ENCODE measurements around the gene XG.
"Not testable (repeated sequence)": the region's sequence is repeated elsewhere in the genome, so short reads cannot be mapped to it uniquely, and the experiment has no call there.

Gene XG

DNA sequence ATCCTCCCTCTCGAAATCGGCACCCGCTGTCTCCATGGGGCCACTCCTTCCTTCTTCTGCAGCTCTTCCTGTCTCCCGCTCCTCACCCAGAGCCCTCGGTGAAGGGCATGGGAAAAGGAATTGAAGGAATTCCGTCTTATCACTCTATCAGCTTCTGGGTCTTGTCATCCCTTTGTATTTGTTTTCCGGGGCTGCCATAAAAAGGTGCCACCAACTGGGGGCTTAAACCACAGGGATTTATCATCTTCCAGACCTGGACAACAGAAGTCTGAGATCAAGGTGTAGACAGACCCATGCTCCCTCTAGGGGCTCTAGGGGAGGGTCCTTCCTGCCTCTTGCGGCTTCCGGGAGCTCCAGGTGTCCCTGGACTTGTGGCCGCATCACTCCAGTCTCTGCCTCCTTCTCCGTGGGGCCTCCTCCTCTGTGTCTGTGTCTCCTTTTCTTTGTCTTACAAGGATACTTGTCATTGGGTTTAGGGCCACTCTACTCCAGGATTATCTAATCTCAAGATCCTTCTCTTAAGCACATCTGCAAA, 36.7 kb upstream of the XG start:
- Histone ChIP-seq H3K4me1 (ENCODE audit: control extremely low read depth in 1 of 4, control insufficient read depth in 4 of 4, insufficient read depth in 4 of 4, low read length in 3 of 4) (peaks cover 23 to 63% (median 44%) of the 10 kb centered on the region in 4 experiments), H3K36me3 (ENCODE audit: control insufficient read depth in 4 of 4, insufficient read depth in 4 of 4, low read length in 3 of 4) (peaks cover 22 to 64% (median 39%) of the 10 kb centered on the region in 4 experiments), H3K27ac (ENCODE audit: insufficient read depth in 1 of 2, low read depth in 1 of 2, low read length in 2 of 2, poor library complexity in 1 of 2, severe bottlenecking in 2 of 2) (peak overlapping the region in 1 of 2 experiments; percentile 26), H3K9me3 (ENCODE audit: control extremely low read depth in 1 of 5, control insufficient read depth in 4 of 5, insufficient read depth in 2 of 5, low read depth in 1 of 5, low read length in 4 of 5) (no peaks in the 10 kb centered on the region), H3K4me3 (ENCODE audit: control insufficient read depth in 1 of 7, extremely low read depth in 1 of 7, insufficient read depth in 4 of 7, low read depth in 2 of 7, low read length in 6 of 7) (no peak overlapping the region), H3K27me3 (replicated peaks in 2 of 5; ENCODE audit: control insufficient read depth in 4 of 5, insufficient read depth in 5 of 5, low read length in 4 of 5) (no peaks in the 10 kb centered on the region)
- POLR2A ChIA-PET: no interaction called here
- CTCF ChIA-PET: no interaction called here
- 97% methylated on average over 4 of the region's 11 CpGs for whole genome bisulfite sequencing (ENCODE audit: insufficient coverage)
- DNase-seq: no peak

DNA sequence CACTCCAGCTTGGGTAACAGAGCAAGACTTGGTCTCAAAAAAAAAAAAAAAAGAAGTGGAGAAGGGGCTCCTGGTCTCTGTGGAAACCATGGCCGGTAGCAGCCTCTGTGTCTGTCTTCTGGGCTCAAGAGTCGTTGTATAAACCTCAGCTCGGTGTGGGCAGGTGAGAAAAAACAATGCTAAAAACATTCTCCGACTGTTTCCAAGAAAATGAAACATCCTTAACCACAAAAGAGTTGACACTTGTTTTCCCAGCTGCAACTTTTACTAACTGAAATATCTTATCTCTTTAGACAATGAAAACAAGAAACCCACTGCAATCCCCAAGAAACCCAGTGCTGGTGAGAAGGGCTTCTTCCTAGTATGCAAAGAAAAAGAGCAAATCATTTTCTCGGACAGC, 34.5 kb upstream of the XG start:
- peak in 1 of 3 donors; percentile 15 for DNase-seq
- 78% methylated on average over 1 of the region's 5 CpGs for WGBS (ENCODE audit: insufficient coverage)
- no peak overlapping the region for H3K4me3 ChIP-seq (ENCODE audit: control insufficient read depth in 1 of 7, extremely low read depth in 1 of 7, insufficient read depth in 4 of 7, low read depth in 2 of 7, low read length in 6 of 7)
- no peaks in the 10 kb centered on the region for H3K27me3 ChIP-seq (replicated peaks in 2 of 5; ENCODE audit: control insufficient read depth in 4 of 5, insufficient read depth in 5 of 5, low read length in 4 of 5)
- peak overlapping the region in 1 of 2 experiments; percentile 17 for H3K27ac ChIP-seq (ENCODE audit: insufficient read depth in 1 of 2, low read depth in 1 of 2, low read length in 2 of 2, poor library complexity in 1 of 2, severe bottlenecking in 2 of 2)
- POLR2A ChIA-PET: no interaction called here
- H3K4me1 ChIP-seq (ENCODE audit: control extremely low read depth in 1 of 4, control insufficient read depth in 4 of 4, insufficient read depth in 4 of 4, low read length in 3 of 4): peaks cover 17 to 43% (median 31%) of the 10 kb centered on the region in 4 experiments
- peaks cover 24 to 81% (median 49%) of the 10 kb centered on the region in 4 experiments for H3K36me3 ChIP-seq (ENCODE audit: control insufficient read depth in 4 of 4, insufficient read depth in 4 of 4, low read length in 3 of 4)
- H3K9me3 ChIP-seq (ENCODE audit: control extremely low read depth in 1 of 5, control insufficient read depth in 4 of 5, insufficient read depth in 2 of 5, low read depth in 1 of 5, low read length in 4 of 5): no peaks in the 10 kb centered on the region
- CTCF ChIA-PET: no interaction called here

DNA sequence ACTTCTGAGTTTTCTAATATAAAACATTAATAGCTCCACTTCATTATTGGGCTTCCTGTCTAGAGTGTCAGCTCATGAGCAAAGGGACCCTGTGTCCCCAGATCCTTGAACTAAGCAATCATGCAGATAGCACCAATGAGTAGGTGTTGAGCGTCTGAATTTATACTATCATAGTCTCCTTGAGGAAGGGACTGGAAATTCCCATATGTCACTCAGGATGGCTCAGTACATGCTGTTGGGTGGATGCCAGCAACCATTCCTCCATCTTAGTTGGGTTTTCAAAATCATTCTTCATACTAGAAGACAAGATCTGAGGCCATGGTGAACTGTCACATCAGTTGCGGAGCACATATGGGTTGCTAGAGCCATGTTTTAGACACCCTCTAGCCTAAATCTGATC, 33.0 kb upstream of the XG start:
- H3K36me3 ChIP-seq (ENCODE audit: control insufficient read depth in 4 of 4, insufficient read depth in 4 of 4, low read length in 3 of 4): peaks cover 23 to 84% (median 57%) of the 10 kb centered on the region in 4 experiments
- ChIA-PET CTCF (no interaction called here), POLR2A (no interaction called here)
- DNase-seq: no peak
- 100% methylated on average over 1 of the region's 2 CpGs for WGBS (ENCODE audit: insufficient coverage)
- H3K4me3 ChIP-seq (ENCODE audit: control insufficient read depth in 1 of 7, extremely low read depth in 1 of 7, insufficient read depth in 4 of 7, low read depth in 2 of 7, low read length in 6 of 7): no peak overlapping the region
- H3K27me3 ChIP-seq (replicated peaks in 2 of 5; ENCODE audit: control insufficient read depth in 4 of 5, insufficient read depth in 5 of 5, low read length in 4 of 5): no peaks in the 10 kb centered on the region
- H3K27ac ChIP-seq (ENCODE audit: insufficient read depth in 1 of 2, low read depth in 1 of 2, low read length in 2 of 2, poor library complexity in 1 of 2, severe bottlenecking in 2 of 2): no peak overlapping the region
- H3K9me3 ChIP-seq (ENCODE audit: control extremely low read depth in 1 of 5, control insufficient read depth in 4 of 5, insufficient read depth in 2 of 5, low read depth in 1 of 5, low read length in 4 of 5): peaks cover 0 to 2% (median 0%) of the 10 kb centered on the region in 5 experiments
- peaks cover 3 to 28% (median 17%) of the 10 kb centered on the region in 4 experiments for H3K4me1 ChIP-seq (ENCODE audit: control extremely low read depth in 1 of 4, control insufficient read depth in 4 of 4, insufficient read depth in 4 of 4, low read length in 3 of 4)

DNA sequence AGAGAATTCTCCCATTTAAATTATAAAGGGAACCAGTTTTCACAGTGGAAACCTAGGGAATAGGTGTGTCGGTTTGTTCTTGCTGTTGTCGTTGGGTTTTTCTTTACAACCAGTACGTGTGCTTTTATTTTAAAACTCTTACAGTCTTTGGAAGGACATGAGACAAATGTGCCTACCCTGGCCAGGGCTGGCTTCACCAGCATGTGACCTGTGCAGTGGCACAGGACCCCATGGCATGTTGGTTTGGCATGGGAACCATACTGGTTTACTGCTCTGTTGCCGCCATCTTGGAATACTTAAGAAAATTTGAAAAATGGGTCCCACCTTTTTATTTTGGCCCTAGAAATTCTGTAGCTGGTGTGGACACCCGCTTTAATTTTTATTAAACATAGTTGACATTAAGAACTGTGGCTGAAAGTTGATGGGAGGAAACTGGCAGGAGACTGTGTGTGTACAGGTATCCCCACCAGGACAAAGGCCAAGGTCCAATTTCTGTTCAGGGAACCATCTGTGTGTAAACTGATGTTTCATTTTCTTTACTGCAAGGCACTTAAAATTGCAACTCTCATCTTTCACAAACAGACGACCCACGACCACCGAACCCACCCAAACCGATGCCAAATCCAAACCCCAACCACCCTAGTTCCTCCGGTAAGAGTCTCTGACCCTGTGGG, 31.9 kb upstream of the XG start:
- H3K27ac ChIP-seq (ENCODE audit: insufficient read depth in 1 of 2, low read depth in 1 of 2, low read length in 2 of 2, poor library complexity in 1 of 2, severe bottlenecking in 2 of 2): no peak overlapping the region
- CTCF ChIA-PET: no interaction called here
- POLR2A ChIA-PET: no interaction called here
- no peak for DNase-seq
- 100% methylated on average over 3 of the region's 10 CpGs for WGBS (ENCODE audit: insufficient coverage)
- peaks cover 0 to 19% (median 9%) of the 10 kb centered on the region in 4 experiments for H3K4me1 ChIP-seq (ENCODE audit: control extremely low read depth in 1 of 4, control insufficient read depth in 4 of 4, insufficient read depth in 4 of 4, low read length in 3 of 4)
- H3K9me3 ChIP-seq (ENCODE audit: control extremely low read depth in 1 of 5, control insufficient read depth in 4 of 5, insufficient read depth in 2 of 5, low read depth in 1 of 5, low read length in 4 of 5): peaks cover 0 to 2% (median 0%) of the 10 kb centered on the region in 5 experiments
- H3K4me3 ChIP-seq (ENCODE audit: control insufficient read depth in 1 of 7, extremely low read depth in 1 of 7, insufficient read depth in 4 of 7, low read depth in 2 of 7, low read length in 6 of 7): no peak overlapping the region
- H3K27me3 ChIP-seq (replicated peaks in 2 of 5; ENCODE audit: control insufficient read depth in 4 of 5, insufficient read depth in 5 of 5, low read length in 4 of 5): no peaks in the 10 kb centered on the region
- H3K36me3 ChIP-seq (ENCODE audit: control insufficient read depth in 4 of 4, insufficient read depth in 4 of 4, low read length in 3 of 4): peaks cover 23 to 89% (median 58%) of the 10 kb centered on the region in 4 experiments

DNA sequence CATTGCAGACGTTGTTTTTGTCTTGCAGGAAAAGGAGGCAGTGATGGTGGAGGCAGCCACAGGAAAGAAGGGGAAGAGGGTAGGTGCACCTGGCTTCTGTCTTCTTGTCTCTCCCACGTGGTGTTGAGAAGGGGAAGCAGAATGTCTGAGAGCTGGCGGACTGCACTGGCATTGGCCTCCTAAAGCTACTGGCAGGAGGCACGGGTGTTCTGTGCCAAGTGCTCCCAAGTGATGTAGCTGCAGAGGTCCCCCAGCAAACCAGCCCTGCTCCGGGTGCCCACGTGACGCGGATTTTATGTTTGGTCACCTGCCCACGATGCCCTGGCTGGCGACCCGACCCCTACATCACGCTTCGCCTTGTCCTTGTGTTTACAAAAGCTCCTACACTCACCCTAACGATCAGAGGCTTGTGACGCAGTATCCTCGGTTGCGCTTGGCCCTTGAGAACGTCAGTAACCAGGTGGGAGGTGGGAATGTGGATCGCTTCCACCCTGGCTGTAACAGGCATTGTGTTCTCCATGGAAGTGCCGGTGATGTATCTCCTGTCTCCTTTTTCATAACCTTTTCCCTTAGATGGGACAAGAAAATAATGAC, 28.5 kb upstream of the XG start:
- no peak overlapping the region for H3K4me3 ChIP-seq (ENCODE audit: control insufficient read depth in 1 of 7, extremely low read depth in 1 of 7, insufficient read depth in 4 of 7, low read depth in 2 of 7, low read length in 6 of 7)
- peaks cover 25 to 96% (median 61%) of the 10 kb centered on the region in 4 experiments for H3K36me3 ChIP-seq (ENCODE audit: control insufficient read depth in 4 of 4, insufficient read depth in 4 of 4, low read length in 3 of 4)
- H3K27ac ChIP-seq (ENCODE audit: insufficient read depth in 1 of 2, low read depth in 1 of 2, low read length in 2 of 2, poor library complexity in 1 of 2, severe bottlenecking in 2 of 2): no peak overlapping the region
- WGBS (ENCODE audit: insufficient coverage): 91% methylated on average over 12 of the region's 20 CpGs
- ChIA-PET CTCF (no interaction called here), POLR2A (no interaction called here)
- H3K4me1 ChIP-seq (ENCODE audit: control extremely low read depth in 1 of 4, control insufficient read depth in 4 of 4, insufficient read depth in 4 of 4, low read length in 3 of 4): no peaks in the 10 kb centered on the region
- DNase-seq: no peak
- no peaks in the 10 kb centered on the region for H3K27me3 ChIP-seq (replicated peaks in 2 of 5; ENCODE audit: control insufficient read depth in 4 of 5, insufficient read depth in 5 of 5, low read length in 4 of 5)
- H3K9me3 ChIP-seq (ENCODE audit: control extremely low read depth in 1 of 5, control insufficient read depth in 4 of 5, insufficient read depth in 2 of 5, low read depth in 1 of 5, low read length in 4 of 5): peaks cover 0 to 2% (median 0%) of the 10 kb centered on the region in 5 experiments

DNA sequence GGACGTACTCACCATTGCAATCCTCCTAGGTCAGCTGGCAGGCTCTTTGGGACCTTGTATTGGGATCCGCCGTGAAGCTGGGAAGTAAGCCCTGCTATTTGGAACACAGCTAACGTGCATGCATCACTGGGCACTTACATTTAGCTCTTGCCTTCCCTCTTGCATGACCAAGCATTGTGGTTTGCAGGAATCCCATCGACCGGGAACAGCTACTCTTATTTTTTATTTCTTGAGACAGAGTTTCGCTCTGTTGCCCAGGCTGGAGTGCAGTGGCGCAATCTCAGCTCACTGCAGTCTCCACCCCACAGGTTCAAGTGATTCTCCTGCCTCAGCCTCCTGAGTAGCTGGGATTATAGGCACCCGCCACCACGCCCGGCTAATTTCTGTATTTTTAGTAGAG, 24.6 kb upstream of the XG start:
- H3K4me3 ChIP-seq (ENCODE audit: control insufficient read depth in 1 of 7, extremely low read depth in 1 of 7, insufficient read depth in 4 of 7, low read depth in 2 of 7, low read length in 6 of 7); H3K4me1 ChIP-seq (ENCODE audit: control extremely low read depth in 1 of 4, control insufficient read depth in 4 of 4, insufficient read depth in 4 of 4, low read length in 3 of 4); H3K9me3 ChIP-seq (ENCODE audit: control extremely low read depth in 1 of 5, control insufficient read depth in 4 of 5, insufficient read depth in 2 of 5, low read depth in 1 of 5, low read length in 4 of 5); H3K27me3 ChIP-seq (replicated peaks in 2 of 5; ENCODE audit: control insufficient read depth in 4 of 5, insufficient read depth in 5 of 5, low read length in 4 of 5); CTCF ChIA-PET; H3K27ac ChIP-seq (ENCODE audit: insufficient read depth in 1 of 2, low read depth in 1 of 2, low read length in 2 of 2, poor library complexity in 1 of 2, severe bottlenecking in 2 of 2); POLR2A ChIA-PET; DNase-seq: not testable (repeated sequence)
- peaks cover 20 to 84% (median 50%) of the 10 kb centered on the region in 4 experiments for H3K36me3 ChIP-seq (ENCODE audit: control insufficient read depth in 4 of 4, insufficient read depth in 4 of 4, low read length in 3 of 4)
- 95% methylated on average over 8 of the region's 11 CpGs for WGBS (ENCODE audit: insufficient coverage)

DNA sequence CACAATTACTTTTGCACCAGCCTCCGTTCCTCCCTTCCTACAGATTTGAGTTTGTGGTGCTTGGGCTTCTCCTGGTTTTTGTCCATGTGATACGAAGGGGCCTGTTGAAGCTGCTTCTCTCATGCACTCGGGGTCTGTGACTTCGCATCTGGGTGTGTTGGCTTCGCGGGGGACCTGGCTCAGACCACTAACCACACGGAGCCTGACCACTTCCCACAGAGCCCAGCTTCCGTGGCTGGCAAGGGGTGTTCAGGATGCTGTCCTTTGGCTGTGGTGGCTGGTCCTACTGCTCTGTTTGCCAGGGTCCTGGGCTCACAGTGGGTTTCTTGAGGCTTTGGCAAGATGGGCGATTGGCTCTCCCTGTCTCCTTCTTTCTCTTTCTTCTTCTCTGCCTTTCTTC, 19.8 kb upstream of the XG start:
- peaks cover 25 to 73% (median 43%) of the 10 kb centered on the region in 4 experiments for H3K36me3 ChIP-seq (ENCODE audit: control insufficient read depth in 4 of 4, insufficient read depth in 4 of 4, low read length in 3 of 4)
- peak; percentile 66 to 94 (median 93) for DNase-seq
- no peak overlapping the region for H3K27ac ChIP-seq (ENCODE audit: insufficient read depth in 1 of 2, low read depth in 1 of 2, low read length in 2 of 2, poor library complexity in 1 of 2, severe bottlenecking in 2 of 2)
- 27% methylated on average over 6 of the region's 9 CpGs for WGBS (ENCODE audit: insufficient coverage)
- ChIA-PET CTCF (no interaction called here), POLR2A (no interaction called here)
- no peaks in the 10 kb centered on the region for H3K27me3 ChIP-seq (replicated peaks in 2 of 5; ENCODE audit: control insufficient read depth in 4 of 5, insufficient read depth in 5 of 5, low read length in 4 of 5)
- H3K4me3 ChIP-seq (ENCODE audit: control insufficient read depth in 1 of 7, extremely low read depth in 1 of 7, insufficient read depth in 4 of 7, low read depth in 2 of 7, low read length in 6 of 7): peak overlapping the region in 1 of 7 experiments; percentile 28
- H3K9me3 ChIP-seq (ENCODE audit: control extremely low read depth in 1 of 5, control insufficient read depth in 4 of 5, insufficient read depth in 2 of 5, low read depth in 1 of 5, low read length in 4 of 5): peaks cover 0 to 4% (median 0%) of the 10 kb centered on the region in 5 experiments
- peaks cover 0 to 13% (median 5%) of the 10 kb centered on the region in 4 experiments for H3K4me1 ChIP-seq (ENCODE audit: control extremely low read depth in 1 of 4, control insufficient read depth in 4 of 4, insufficient read depth in 4 of 4, low read length in 3 of 4)
